IMR-90 (cell line): ENCODE measurements around the gene BCL2L12. TPM values are rescaled to one million over a fixed set of nuclear protein-coding genes. Genes with fewer than 3 reads are reported as not detected.

Experiments
- ATAC-seq: fragments of 200-7000 bp; cut with Tn5 transposase; 2 replicates; pipeline ENCODE4 v1.9.1; 2020; ENCODE audit warnings: low read depth, mild to moderate bottlenecking, moderate library complexity
- BruUV-seq: library from RNA; stranded (reverse); fragments of 400-500 nt; replicated peaks from 2 replicates; lab custom pipeline; 2021; lab: Mats Ljungman, UMichigan
- CTCF ChIA-PET: fragments of 300-600 bp; formaldehyde crosslinking; extraction: SDS; loops from one replicate; lab custom pipeline; 2021; ENCODE audit warnings: antibody characterized with exemption; lab: Yijun Ruan, JAX
- POLR2A ChIA-PET: fragments of 300-600 bp; sonication (Branson Sonifier 250); formaldehyde crosslinking; loops from one replicate; lab custom pipeline; 2022; ENCODE audit warnings: antibody characterized with exemption; ENCODE audit not compliant: unreplicated experiment; lab: Charles Lee
- DNase-seq: peaks from one replicate; pipeline ENCODE4 v3.0.0; 2013
- H2AFZ ChIP-seq: replicated peaks from 2 replicates; pipeline ENCODE3; 2013; ENCODE audit warnings: low read length, mild to moderate bottlenecking; ENCODE audit not compliant: poor library complexity
- H2AK5ac ChIP-seq: 2 replicates; pipeline ENCODE4 v1.6.1; 2013; ENCODE audit warnings: low read depth, low read length, inconsistent platforms
- H2AK9ac ChIP-seq: replicated peaks from 2 replicates; pipeline ENCODE3; 2013; ENCODE audit warnings: mild to moderate bottlenecking, low read depth, low read length, moderate library complexity; ENCODE audit not compliant: poor library complexity
- H2BK120ac ChIP-seq: 2 replicates; pipeline ENCODE4 v1.6.1; 2013; ENCODE audit warnings: low read depth, low read length, inconsistent platforms
- H2BK15ac ChIP-seq: 3 replicates; pipeline ENCODE4 v1.6.1; 2013; ENCODE audit warnings: low read depth, low read length, inconsistent platforms
- H2BK20ac ChIP-seq: 2 replicates; pipeline ENCODE4 v1.6.1; 2013; ENCODE audit warnings: low read depth, mild to moderate bottlenecking, inconsistent platforms, low read length, moderate library complexity
- H2BK5ac ChIP-seq: 2 replicates; pipeline ENCODE4 v1.6.1; 2013; ENCODE audit warnings: mild to moderate bottlenecking, low read depth, low read length, inconsistent platforms; ENCODE audit not compliant: poor library complexity, severe bottlenecking
- H3K14ac ChIP-seq: replicated peaks from 2 replicates; pipeline ENCODE4 v1.6.1; 2013; ENCODE audit warnings: low read depth, low read length, inconsistent platforms
- H3K18ac ChIP-seq: 2 replicates; pipeline ENCODE4 v1.6.1; 2013; ENCODE audit warnings: low read depth, low read length, control low read depth
- H3K23ac ChIP-seq: 2 replicates; pipeline ENCODE4 v1.6.1; 2013; ENCODE audit warnings: low read depth, low read length, inconsistent platforms
- H3K27ac ChIP-seq: 2 replicates; pipeline ENCODE4 v1.5.1; 2013; ENCODE audit warnings: mild to moderate bottlenecking, control low read depth, low read length; ENCODE audit not compliant: insufficient read depth
- H3K27me3 ChIP-seq: 2 replicates; pipeline ENCODE4 v1.6.1; 2013; ENCODE audit warnings: low read length; ENCODE audit not compliant: control insufficient read depth, insufficient read depth
- H3K36me3 ChIP-seq: 2 replicates; pipeline ENCODE4 v1.6.1; 2013; ENCODE audit warnings: low read length, mixed read lengths; ENCODE audit not compliant: control insufficient read depth, insufficient read depth
- H3K4ac ChIP-seq: 2 replicates; pipeline ENCODE4 v1.6.1; 2013; ENCODE audit warnings: low read depth, low read length, inconsistent platforms
- H3K4me1 ChIP-seq: 2 replicates; pipeline ENCODE4 v1.6.1; 2013; ENCODE audit warnings: low read length, mixed read lengths; ENCODE audit not compliant: control insufficient read depth, insufficient read depth
- H3K4me2 ChIP-seq: 2 replicates; pipeline ENCODE4 v1.6.1; 2013; ENCODE audit warnings: low read depth, mild to moderate bottlenecking, control low read depth, low read length, moderate library complexity
- H3K4me3 ChIP-seq: 2 replicates; pipeline ENCODE4 v1.5.1; 2013; ENCODE audit warnings: low read depth, mild to moderate bottlenecking, control low read depth, low read length, moderate library complexity; ENCODE audit not compliant: insufficient read depth
- H3K56ac ChIP-seq: 2 replicates; pipeline ENCODE4 v1.6.1; 2013; ENCODE audit warnings: low read length, inconsistent platforms; ENCODE audit not compliant: insufficient read depth; ENCODE audit errors: extremely low read depth
- H3K79me1 ChIP-seq, 2 experiments: 2 replicates each; pipeline ENCODE4 v1.6.1; 2013; ENCODE audit warnings: low read length in 2 of 2, inconsistent platforms in 1 of 2, low read depth in 1 of 2
- H3K9ac ChIP-seq: 2 replicates; pipeline ENCODE4 v1.6.1; 2013; ENCODE audit warnings: low read depth, low read length, control low read depth
- H3K9me1 ChIP-seq: 2 replicates; pipeline ENCODE4 v1.6.1; 2013; ENCODE audit warnings: low read length, inconsistent platforms; ENCODE audit not compliant: insufficient read depth
- H3K9me3 ChIP-seq: 2 replicates; pipeline ENCODE4 v1.6.1; 2013; ENCODE audit warnings: low read length; ENCODE audit not compliant: control insufficient read depth, insufficient read depth
- H4K20me1 ChIP-seq: 2 replicates; pipeline ENCODE4 v1.6.1; 2013; ENCODE audit warnings: low read length, inconsistent platforms; ENCODE audit not compliant: insufficient read depth
- H4K5ac ChIP-seq: 2 replicates; pipeline ENCODE4 v1.6.1; 2013; ENCODE audit warnings: mild to moderate bottlenecking, low read depth, low read length, control low read depth
- H4K8ac ChIP-seq, 2 experiments: 2 replicates each; pipeline ENCODE4 v1.6.1; 2013; ENCODE audit warnings: low read depth in 2 of 2, low read length in 2 of 2, control low read depth in 1 of 2, inconsistent platforms in 1 of 2
- H4K91ac ChIP-seq: 2 replicates; pipeline ENCODE4 v1.6.1; 2013; ENCODE audit warnings: low read depth, low read length, inconsistent platforms; ENCODE audit not compliant: insufficient read depth
- BHLHE40 ChIP-seq: fragments of 150-350 bp; IDR thresholded peaks from 2 replicates; pipeline ENCODE4 v1.6.1; 2016; ENCODE audit warnings: mild to moderate bottlenecking, low read depth, low read length
- CEBPB ChIP-seq: IDR thresholded peaks from 2 replicates; pipeline ENCODE4 v1.6.1; 2012; ENCODE audit warnings: low read depth, low read length, improper control_type of control experiment
- CHD1 ChIP-seq: IDR thresholded peaks from 2 replicates; pipeline ENCODE4 v1.6.1; 2012; ENCODE audit warnings: low read depth, low read length, improper control_type of control experiment
- FOS ChIP-seq: fragments of 150-350 bp; IDR thresholded peaks from 2 replicates; pipeline ENCODE4 v1.6.1; 2016; ENCODE audit warnings: low read depth, low read length
- MAFK ChIP-seq: IDR thresholded peaks from 2 replicates; pipeline ENCODE4 v1.6.1; 2012; ENCODE audit warnings: low read depth, low read length, improper control_type of control experiment
- MAZ ChIP-seq: IDR thresholded peaks from 2 replicates; pipeline ENCODE4 v1.6.1; 2012; ENCODE audit warnings: low read depth, mild to moderate bottlenecking, low read length, improper control_type of control experiment, moderate library complexity, borderline replicate concordance
- MXI1 ChIP-seq: IDR thresholded peaks from 2 replicates; pipeline ENCODE4 v1.6.1; 2012; ENCODE audit warnings: low read depth, mild to moderate bottlenecking, low read length, moderate library complexity, borderline replicate concordance
- NFE2L2 ChIP-seq: fragments of 150-350 bp; IDR thresholded peaks from 2 replicates; pipeline ENCODE4 v1.6.1; 2016; ENCODE audit warnings: low read depth, mild to moderate bottlenecking, low read length
- POLR2A ChIP-seq: IDR thresholded peaks from 2 replicates; pipeline ENCODE4 v1.6.1; 2012; ENCODE audit warnings: mild to moderate bottlenecking, low read depth, low read length
- RAD21 ChIP-seq: IDR thresholded peaks from 2 replicates; pipeline ENCODE4 v1.6.1; 2012; ENCODE audit warnings: low read length, improper control_type of control experiment
- RCOR1 ChIP-seq: IDR thresholded peaks from 2 replicates; pipeline ENCODE4 v1.6.1; 2012; ENCODE audit warnings: mild to moderate bottlenecking, low read length, improper control_type of control experiment; ENCODE audit not compliant: insufficient replicate concordance
- RFX5 ChIP-seq: IDR thresholded peaks from 2 replicates; pipeline ENCODE4 v1.8.0; 2012; ENCODE audit warnings: low read depth, mild to moderate bottlenecking, low read length, moderate library complexity
- SMC3 ChIP-seq: fragments of 150-350 bp; IDR thresholded peaks from 2 replicates; pipeline ENCODE4 v1.6.1; 2016; ENCODE audit warnings: low read depth, mild to moderate bottlenecking, antibody characterized with exemption, low read length, moderate library complexity
- WGBS, 2 experiments: methylation state at CpG; one replicate each; pipeline versions ENCODE4 v1.1.5 to v1.1.7; 2013; ENCODE audit warnings: missing lambda C conversion rate in 2 of 2; ENCODE audit not compliant: insufficient read length in 1 of 2; ENCODE audit errors: extremely low coverage in 2 of 2; 5-methylcytosine and 5-hydroxymethylcytosine counted together
- dilution Hi-C: fragments of 300-500 bp; cut with HindIII; formaldehyde crosslinking; loops from one replicate; pipeline ENCODE4 v1.14.3; 2018; ENCODE audit warnings: low sequenced_read_pairs; ENCODE audit not compliant: unreplicated experiment
- in situ Hi-C: fragments of 300-500 bp; cut with MboI; formaldehyde crosslinking; loops from 3 replicates; pipeline ENCODE4 v1.14.3; 2019; ENCODE audit warnings: low sequenced_read_pairs, inconsistent platforms, mixed read lengths
- intact Hi-C: fragments of 100-400 bp; cut with micrococcal nuclease; formaldehyde crosslinking; loops from 2 replicates; pipeline ENCODE4 v1.10.0; 2022
- polyA plus RNA-seq, 3 experiments: library from polyadenylated mRNA; depleted of rRNA; stranded (reverse); fragments of >200 nt; gene quantifications; 2 replicates each; pipeline ENCODE4 v1.2.3, GENCODE V29; 2012; ENCODE audit warnings: low replicate concordance in 1 of 3
- total RNA-seq: library from RNA; depleted of rRNA; stranded (reverse); fragments of >200 nt; gene quantifications from 2 replicates; pipeline ENCODE4 v1.2.3, GENCODE V29; 2012
- TF ChIP-seq, protein P1 (sequence below): fragments of 150-350 bp; IDR thresholded peaks from 2 replicates; pipeline ENCODE4 v1.6.1; 2016; ENCODE audit warnings: low read depth, mild to moderate bottlenecking, low read length, moderate library complexity, borderline replicate concordance
- TF ChIP-seq, protein P2 (sequence below): fragments of 150-350 bp; IDR thresholded peaks from 2 replicates; pipeline ENCODE4 v1.6.1; 2017; ENCODE audit warnings: mild to moderate bottlenecking, antibody characterized with exemption, low read length, low read depth
- TF ChIP-seq, protein P3 (sequence below): conservative IDR thresholded peaks from 2 replicates; pipeline ENCODE4 v1.5.1; 2012; ENCODE audit warnings: mild to moderate bottlenecking, low read depth, low read length, improper control_type of control experiment

Gene BCL2L12
- total and polyA plus RNA-seq, 2 of the 4 experiments (the other 2 are of a cell fraction), result 3.9 to 32.6 TPM

DNA sequence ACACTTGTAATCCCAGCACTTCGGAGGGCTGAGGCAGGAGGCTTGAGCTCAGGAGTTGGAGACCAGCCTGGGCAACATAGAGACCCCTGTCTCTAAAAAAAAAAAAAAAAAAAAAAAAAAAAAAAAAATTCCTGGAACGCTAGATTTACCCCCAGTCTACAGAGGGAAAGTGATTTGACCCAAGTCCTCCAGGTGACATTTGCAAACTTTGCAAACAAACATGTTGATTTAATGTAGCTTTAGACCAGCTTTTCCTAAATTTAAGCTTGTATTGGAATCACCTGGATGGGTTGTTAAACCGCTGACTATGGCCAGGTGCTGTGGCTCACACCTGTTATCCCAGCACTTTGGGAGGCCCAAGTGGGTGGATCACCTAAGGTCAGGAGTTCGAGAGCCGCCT, 33.6 kb downstream of the BCL2L12 start:
- no peak overlapping the region for H2AFZ ChIP-seq
- no peaks in the 10 kb centered on the region for H4K20me1 ChIP-seq
- H2AK9ac ChIP-seq, result no peak overlapping the region
- H2BK120ac ChIP-seq, result no peak overlapping the region
- intact Hi-C loops, result no loop called here
- ATAC-seq (no peak), DNase-seq (no peak)
- H2BK20ac ChIP-seq, result no peak overlapping the region
- H3K4me3 ChIP-seq, result no peak overlapping the region
- CTCF ChIA-PET, result no interaction called here
- no peak overlapping the region for H3K23ac ChIP-seq
- POLR2A ChIA-PET, result no interaction called here
- dilution Hi-C loops, result no loop called here
- H3K9me1 ChIP-seq, result 0 out of 2 replicates have a peak, but pooled peaks cover 3% of the 10 kb centered on the region
- H3K79me1 ChIP-seq, result no peaks in the 10 kb centered on the region
- H3K14ac ChIP-seq, result no peak overlapping the region
- H2BK5ac ChIP-seq, result no peak overlapping the region
- H2BK15ac ChIP-seq, result no peak overlapping the region
- H3K27ac ChIP-seq, result no peak overlapping the region
- no peak overlapping the region for H3K4me2 ChIP-seq
- 100% methylated on average over 1 of the region's 5 CpGs; no CpG with 5 or more reads in 1 of the 2 experiments for WGBS, 2 experiments
- no peaks in the 10 kb centered on the region for H3K27me3 ChIP-seq
- H4K5ac ChIP-seq, result no peak overlapping the region
- no peaks in the 10 kb centered on the region for H3K9me3 ChIP-seq
- no peak overlapping the region for H2AK5ac ChIP-seq
- no peak overlapping the region for H4K91ac ChIP-seq
- H3K56ac ChIP-seq, result no peak overlapping the region
- BruUV-seq, result no TSS peak
- no peak overlapping the region for H3K4ac ChIP-seq
- no peaks in the 10 kb centered on the region for H3K4me1 ChIP-seq
- TF ChIP-seq MXI1 (no peak), MAFK (no peak), RFX5 (no peak), MAZ (no peak), CHD1 (no peak), FOS (no peak), RCOR1 (no peak), RAD21 (no peak), POLR2A (no peak), NFE2L2 (no peak), CEBPB (no peak), BHLHE40 (no peak), SMC3 (no peak)
- TF ChIP-seq, protein P1, sequence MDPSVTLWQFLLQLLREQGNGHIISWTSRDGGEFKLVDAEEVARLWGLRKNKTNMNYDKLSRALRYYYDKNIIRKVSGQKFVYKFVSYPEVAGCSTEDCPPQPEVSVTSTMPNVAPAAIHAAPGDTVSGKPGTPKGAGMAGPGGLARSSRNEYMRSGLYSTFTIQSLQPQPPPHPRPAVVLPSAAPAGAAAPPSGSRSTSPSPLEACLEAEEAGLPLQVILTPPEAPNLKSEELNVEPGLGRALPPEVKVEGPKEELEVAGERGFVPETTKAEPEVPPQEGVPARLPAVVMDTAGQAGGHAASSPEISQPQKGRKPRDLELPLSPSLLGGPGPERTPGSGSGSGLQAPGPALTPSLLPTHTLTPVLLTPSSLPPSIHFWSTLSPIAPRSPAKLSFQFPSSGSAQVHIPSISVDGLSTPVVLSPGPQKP, result no peak
- TF ChIP-seq, protein P2, sequence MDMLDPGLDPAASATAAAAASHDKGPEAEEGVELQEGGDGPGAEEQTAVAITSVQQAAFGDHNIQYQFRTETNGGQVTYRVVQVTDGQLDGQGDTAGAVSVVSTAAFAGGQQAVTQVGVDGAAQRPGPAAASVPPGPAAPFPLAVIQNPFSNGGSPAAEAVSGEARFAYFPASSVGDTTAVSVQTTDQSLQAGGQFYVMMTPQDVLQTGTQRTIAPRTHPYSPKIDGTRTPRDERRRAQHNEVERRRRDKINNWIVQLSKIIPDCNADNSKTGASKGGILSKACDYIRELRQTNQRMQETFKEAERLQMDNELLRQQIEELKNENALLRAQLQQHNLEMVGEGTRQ, result no peak
- TF ChIP-seq, protein P3, sequence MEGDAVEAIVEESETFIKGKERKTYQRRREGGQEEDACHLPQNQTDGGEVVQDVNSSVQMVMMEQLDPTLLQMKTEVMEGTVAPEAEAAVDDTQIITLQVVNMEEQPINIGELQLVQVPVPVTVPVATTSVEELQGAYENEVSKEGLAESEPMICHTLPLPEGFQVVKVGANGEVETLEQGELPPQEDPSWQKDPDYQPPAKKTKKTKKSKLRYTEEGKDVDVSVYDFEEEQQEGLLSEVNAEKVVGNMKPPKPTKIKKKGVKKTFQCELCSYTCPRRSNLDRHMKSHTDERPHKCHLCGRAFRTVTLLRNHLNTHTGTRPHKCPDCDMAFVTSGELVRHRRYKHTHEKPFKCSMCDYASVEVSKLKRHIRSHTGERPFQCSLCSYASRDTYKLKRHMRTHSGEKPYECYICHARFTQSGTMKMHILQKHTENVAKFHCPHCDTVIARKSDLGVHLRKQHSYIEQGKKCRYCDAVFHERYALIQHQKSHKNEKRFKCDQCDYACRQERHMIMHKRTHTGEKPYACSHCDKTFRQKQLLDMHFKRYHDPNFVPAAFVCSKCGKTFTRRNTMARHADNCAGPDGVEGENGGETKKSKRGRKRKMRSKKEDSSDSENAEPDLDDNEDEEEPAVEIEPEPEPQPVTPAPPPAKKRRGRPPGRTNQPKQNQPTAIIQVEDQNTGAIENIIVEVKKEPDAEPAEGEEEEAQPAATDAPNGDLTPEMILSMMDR, result no peak
- no peak overlapping the region for H4K8ac ChIP-seq
- in situ Hi-C loops, result no loop called here
- H3K36me3 ChIP-seq, result peaks cover 21% of the 10 kb centered on the region
- H3K9ac ChIP-seq, result no peak overlapping the region
- H3K18ac ChIP-seq, result no peak overlapping the region
